Right lobe of liver (tissue), 4 donors: ENCODE results near the gene FNDC10.

ENCODE experiments used
- POLR2A ChIP-seq: fragments of 450-650 bp; IDR thresholded peaks from one replicate; pipeline ENCODE4 v1.6.1; 2017; ENCODE audit warnings: antibody characterized with exemption, mild to moderate bottlenecking
- TF ChIP-seq, protein P1 (sequence below), 4 donors: fragments of 200-600 bp in 3 of 4; fragments of 450-650 bp in 1 of 4; IDR thresholded peaks; one replicate each; pipeline versions ENCODE4 v1.5.1 to v1.8.0; 2016 to 2022; ENCODE audit warnings: antibody characterized with exemption in 4 of 4, mild to moderate bottlenecking in 2 of 4
- donor health status: DM: no; HTN: no; CAD: no.
- donor health status: DM: no; HTN: no; CAD: no.
- donor health status: DM: no; HTN: yes; CAD: no.

- TF ChIP-seq, protein P1, sequence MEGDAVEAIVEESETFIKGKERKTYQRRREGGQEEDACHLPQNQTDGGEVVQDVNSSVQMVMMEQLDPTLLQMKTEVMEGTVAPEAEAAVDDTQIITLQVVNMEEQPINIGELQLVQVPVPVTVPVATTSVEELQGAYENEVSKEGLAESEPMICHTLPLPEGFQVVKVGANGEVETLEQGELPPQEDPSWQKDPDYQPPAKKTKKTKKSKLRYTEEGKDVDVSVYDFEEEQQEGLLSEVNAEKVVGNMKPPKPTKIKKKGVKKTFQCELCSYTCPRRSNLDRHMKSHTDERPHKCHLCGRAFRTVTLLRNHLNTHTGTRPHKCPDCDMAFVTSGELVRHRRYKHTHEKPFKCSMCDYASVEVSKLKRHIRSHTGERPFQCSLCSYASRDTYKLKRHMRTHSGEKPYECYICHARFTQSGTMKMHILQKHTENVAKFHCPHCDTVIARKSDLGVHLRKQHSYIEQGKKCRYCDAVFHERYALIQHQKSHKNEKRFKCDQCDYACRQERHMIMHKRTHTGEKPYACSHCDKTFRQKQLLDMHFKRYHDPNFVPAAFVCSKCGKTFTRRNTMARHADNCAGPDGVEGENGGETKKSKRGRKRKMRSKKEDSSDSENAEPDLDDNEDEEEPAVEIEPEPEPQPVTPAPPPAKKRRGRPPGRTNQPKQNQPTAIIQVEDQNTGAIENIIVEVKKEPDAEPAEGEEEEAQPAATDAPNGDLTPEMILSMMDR (IDR thresholded peaks at IDR 0.05), result no peak
- no peak for TF ChIP-seq POLR2A
These were observed 32.0 kb downstream of the FNDC10 start for GRCh38 chr1:1567891-1568291.
